Glomerular visceral epithelial cell (primary cell): ENCODE data around the gene ARPC3.
A peak's percentile ranks its signal among the peaks of the same experiment; 100 is the strongest.
"Not testable (repeated sequence)": the region's sequence is repeated elsewhere in the genome, so short reads cannot be mapped to it uniquely, and the experiment has no call there.

Experiments used
- DNase-seq: peaks from one replicate; pipeline ENCODE4 v3.0.0-alpha.2; 2016; ENCODE audit errors: extremely low spot score

ARPC3 gene

DNA sequence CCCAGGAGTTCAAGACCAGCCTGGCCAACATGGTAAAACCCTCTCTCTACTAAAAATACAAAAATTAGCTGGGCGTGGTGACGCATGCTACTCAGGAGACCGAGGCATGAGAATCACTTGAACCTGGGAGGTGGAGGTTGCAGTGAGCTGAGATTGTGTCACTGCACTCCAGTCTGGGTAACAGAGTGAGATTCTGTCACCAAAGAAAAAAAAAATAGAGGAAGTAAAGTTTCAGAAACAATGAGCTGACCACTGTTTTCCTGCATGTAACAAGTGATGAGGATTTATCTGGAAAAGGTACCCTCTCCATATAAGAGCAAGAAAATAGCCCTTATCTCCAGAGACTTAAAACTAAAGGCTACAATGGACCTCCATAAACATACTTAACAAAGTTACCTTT is 33.0 kb downstream of the ARPC3 start:
- DNase-seq: not testable (repeated sequence)

DNA sequence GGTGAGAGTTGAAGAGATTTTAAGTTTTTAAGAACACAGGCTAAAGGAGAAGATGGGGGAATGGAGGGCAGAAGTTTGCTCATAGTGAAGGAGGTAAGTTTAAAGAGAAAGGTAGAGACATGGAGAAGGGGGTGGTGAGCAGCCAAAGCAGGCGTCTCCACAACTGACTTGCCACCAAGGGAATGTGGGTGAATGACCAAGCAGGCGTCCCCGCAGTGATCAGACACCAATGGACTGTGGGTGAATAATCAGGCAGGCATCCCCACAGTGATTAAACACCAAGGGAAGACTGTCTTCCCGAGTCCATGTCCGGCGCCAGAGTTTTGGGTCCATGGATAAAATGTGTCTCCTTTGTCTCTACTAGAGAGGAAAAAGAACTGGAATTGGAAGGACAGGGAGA is 40.1 kb downstream of the ARPC3 start:
- peak; percentile 4 for DNase-seq

DNA sequence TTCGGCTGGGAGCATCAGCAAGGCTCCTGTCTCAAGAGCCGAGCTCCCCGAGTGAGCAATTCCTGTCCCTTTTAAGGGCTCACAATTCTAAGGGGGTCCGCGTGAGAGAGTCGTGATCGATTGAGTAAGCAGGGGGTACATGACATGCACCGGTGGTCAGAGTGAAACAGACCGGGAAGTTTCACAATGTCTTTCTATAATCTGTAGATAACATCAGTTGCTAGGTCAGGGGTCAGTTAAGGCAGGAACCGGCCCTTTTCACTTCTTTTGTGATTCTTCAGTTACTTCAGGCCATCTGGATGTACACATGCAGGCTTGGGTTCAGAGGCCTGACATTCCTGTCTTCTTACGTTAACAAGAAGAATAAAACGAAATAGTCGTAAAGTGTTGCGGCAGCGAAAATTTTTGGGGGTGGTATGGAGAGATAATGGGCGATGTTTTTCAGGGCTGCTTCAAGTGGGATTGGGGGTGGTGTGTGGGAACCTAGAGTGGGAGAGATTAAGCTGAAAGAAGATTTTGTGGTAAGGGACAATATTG is 44.9 kb downstream of the ARPC3 start:
- DNase-seq: not testable (repeated sequence)

DNA sequence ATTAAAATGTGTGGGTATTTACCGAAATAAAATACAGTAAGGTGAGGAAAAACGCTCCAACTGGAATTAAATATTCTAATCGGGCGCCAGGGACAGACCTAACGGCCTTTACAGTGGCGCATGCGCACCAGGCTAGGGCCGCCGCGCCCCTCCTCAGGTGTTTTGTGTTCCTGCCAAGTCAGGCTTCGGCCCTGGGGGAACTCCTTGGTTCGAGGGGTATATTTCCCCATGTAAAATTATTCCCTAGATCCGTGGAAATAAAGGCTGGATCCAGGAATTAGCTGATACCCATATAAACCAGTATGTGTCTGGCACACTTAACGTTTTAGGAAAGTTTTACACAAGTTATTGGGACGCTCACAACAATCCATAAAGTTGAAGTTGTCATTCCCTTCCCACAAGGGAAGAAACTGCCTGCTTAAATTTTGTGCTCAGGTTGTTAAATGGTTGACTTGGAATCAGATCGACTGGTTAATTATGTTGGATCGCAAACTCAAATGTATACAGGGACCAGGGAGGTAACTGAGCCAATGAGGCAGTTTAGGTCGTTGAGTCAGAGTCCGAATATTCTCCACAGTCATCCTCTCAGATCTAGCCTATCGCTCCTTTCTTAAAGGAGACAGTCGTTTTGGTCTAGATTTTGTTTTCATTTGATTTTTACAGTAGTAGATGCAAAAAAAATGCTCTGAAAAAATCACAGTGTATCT is 46.0 kb downstream of the ARPC3 start:
- peak; percentile 78 for DNase-seq

DNA sequence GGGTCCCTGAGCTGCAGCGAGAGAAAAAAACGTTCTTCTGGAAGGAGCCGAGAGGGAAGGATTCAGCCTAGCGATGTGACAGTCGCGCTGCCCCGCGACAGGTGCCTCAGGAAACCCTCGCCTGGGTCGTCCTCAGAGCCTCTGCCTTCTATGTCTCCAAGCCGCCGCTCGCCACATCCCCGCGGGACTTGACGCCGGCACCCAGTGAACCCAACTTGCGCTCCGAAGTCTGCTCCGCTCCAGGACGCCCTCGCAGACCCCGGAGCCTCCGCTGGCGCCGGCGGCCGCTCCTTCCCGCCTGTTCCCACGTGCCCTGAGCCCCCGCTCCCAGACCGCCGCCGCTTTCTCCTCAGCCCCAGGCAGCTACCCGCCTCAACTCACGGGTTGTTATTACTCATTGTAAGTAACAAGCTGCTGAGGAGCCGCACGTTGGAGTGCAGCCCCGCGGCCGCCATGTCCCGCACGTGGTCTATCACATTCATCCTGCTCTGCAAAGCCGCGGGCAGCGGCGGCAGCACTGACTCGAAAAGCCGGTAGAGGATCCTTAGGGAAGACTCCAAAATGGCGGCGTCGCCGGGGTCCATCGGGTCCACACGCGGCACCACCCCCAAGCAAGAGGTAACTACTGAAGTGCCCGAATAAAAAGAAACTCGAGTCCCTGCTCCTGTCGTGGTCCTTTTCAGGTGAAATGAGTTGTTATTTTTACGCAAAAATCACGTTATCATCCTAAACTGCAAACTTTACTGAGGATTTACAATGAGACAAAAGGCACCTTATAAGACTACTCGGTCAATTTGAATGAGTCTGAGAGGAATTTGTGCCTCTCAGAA is 46.8 kb downstream of the ARPC3 start, which contains the start of gene ANAPC7:
TSS of gene ANAPC7 (minus strand) at position 563 of the 830 bp plus-strand sequence. CDS start at position 482, 81 bp downstream.
- DNase-seq: peak; percentile 91
